Activated T-cell treated with anti-CD3 and anti-CD28 coated beads, Interleukin-2, amount 50 U/mL, for 72 hours (primary cell): Measurements from ENCODE around the gene HNRNPL. TPM values are rescaled to one million over a fixed set of nuclear protein-coding genes. Genes with fewer than 3 reads are reported as not detected.
"Not testable (repeated sequence)": the region's sequence is repeated elsewhere in the genome, so short reads cannot be mapped to it uniquely, and the experiment has no call there.

Experiments used
- ATAC-seq, 2 donors: fragments of 150-1000 bp; cut with Tn5 transposase; replicated peaks in 1 of 2; 2 replicates each; pipeline ENCODE4 v1.10.0; 2021; ENCODE audit warnings: moderate library complexity in 2 of 2, mild to moderate bottlenecking in 1 of 2
- DNase-seq, 2 donors: peaks; one replicate each; pipeline ENCODE4 v3.0.0; 2021 to 2022; ENCODE audit warnings: mixed read lengths in 1 of 2
- H3K27ac Mint-ChIP-seq: one replicate; pipeline ENCODE4 v1.8.0; 2022; ENCODE audit warnings: mild to moderate bottlenecking, moderate library complexity, mixed read lengths
- H3K27me3 Mint-ChIP-seq: one replicate; pipeline ENCODE4 v1.8.0; 2022; ENCODE audit warnings: low read depth, mixed read lengths
- H3K36me3 Mint-ChIP-seq, 2 donors: one replicate each; pipeline ENCODE4 v1.8.0; 2022; ENCODE audit warnings: mixed read lengths in 2 of 2, mild to moderate bottlenecking in 1 of 2; ENCODE audit not compliant: insufficient read depth in 2 of 2
- H3K4me1 Mint-ChIP-seq: one replicate; pipeline ENCODE4 v1.8.0; 2022; ENCODE audit warnings: low read depth, mixed read lengths
- H3K4me3 Mint-ChIP-seq, 2 donors: one replicate each; pipeline ENCODE4 v1.8.0; 2022; ENCODE audit warnings: mild to moderate bottlenecking in 2 of 2, mixed read lengths in 2 of 2, moderate library complexity in 2 of 2
- H3K9me3 Mint-ChIP-seq, 2 donors: one replicate each; pipeline ENCODE4 v1.8.0; 2022; ENCODE audit warnings: mixed read lengths in 2 of 2
- total RNA-seq, 2 donors: library from RNA; stranded (reverse); gene quantifications; one replicate each; pipeline ENCODE4 v1.2.3, GENCODE V29; 2022

Gene HNRNPL
- total RNA-seq, 2 donors from 2014 or later = 427 to 457 TPM

- Mint-ChIP-seq H3K4me3 (no peak overlapping the region), H3K36me3 (peaks cover 10 to 22% of the 10 kb centered on the region in 2 donors), H3K27ac (no peak overlapping the region), H3K9me3 (no peaks in the 10 kb centered on the region), H3K4me1 (peaks cover 28% of the 10 kb centered on the region), H3K27me3 (no peaks in the 10 kb centered on the region)
- DNase-seq (no peak), ATAC-seq (no peak)
Observed at GRCh38 chr19:38826856-38827551, 22.8 kb downstream of the HNRNPL start.

DNA sequence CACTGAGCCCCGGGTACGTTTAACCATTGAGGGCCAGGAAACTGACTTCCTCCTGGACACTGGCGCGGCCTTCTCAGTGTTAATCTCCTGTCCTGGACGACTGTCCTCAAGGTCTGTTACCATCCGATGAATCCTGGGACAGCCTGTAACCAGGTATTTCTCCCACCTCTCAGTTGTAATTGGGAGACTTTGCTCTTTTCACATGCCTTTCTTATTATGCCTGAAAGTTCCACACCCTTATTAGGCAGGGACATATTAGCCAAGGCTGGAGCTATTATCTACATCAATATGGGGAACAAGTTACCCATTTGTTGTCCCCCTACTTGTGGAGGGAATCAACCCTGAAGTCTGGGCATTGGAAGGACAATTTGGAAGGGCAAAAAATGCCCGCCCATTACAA, 23.9 kb downstream of the HNRNPL start:
- H3K9me3 Mint-ChIP-seq, H3K27me3 Mint-ChIP-seq, H3K27ac Mint-ChIP-seq, H3K4me3 Mint-ChIP-seq, ATAC-seq, DNase-seq: not testable (repeated sequence)
- H3K36me3 Mint-ChIP-seq = peaks cover 10 to 20% of the 10 kb centered on the region in 2 donors
- peaks cover 20% of the 10 kb centered on the region for H3K4me1 Mint-ChIP-seq

DNA sequence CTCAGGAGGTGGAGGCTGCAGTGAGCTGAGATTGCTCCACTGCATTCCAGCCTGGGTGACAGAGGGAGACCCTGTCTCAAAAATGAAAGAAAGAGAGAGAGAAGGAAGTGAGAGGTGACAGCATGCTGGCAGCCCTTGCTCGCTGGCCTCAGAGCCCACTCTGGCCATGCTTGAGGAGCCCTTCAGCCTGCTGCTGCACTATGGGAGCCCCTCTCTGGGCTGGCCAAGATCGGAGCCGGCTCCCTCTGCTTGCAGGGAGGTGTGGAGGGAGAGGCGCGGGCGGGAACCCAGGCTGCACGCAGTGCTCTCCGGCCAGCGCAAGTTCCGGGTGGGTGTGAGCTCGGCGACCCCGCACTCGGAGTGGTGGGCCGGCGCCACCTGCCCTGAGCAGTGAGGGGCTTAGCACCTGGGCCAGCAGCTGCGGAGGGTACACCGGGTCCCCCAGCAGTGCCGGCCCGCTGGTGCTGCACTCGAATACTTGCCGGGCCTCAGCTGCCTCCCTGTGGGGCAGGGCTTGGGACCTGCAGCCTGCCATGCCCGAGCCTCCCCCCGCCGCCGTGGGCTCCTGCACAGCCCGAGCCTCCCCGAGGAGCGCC, 28.5 kb downstream of the HNRNPL start:
- ATAC-seq, H3K4me1 Mint-ChIP-seq, H3K9me3 Mint-ChIP-seq, H3K4me3 Mint-ChIP-seq, H3K27me3 Mint-ChIP-seq, DNase-seq, H3K27ac Mint-ChIP-seq: not testable (repeated sequence)
- H3K36me3 Mint-ChIP-seq = peaks cover 6 to 14% of the 10 kb centered on the region in 2 donors

DNA sequence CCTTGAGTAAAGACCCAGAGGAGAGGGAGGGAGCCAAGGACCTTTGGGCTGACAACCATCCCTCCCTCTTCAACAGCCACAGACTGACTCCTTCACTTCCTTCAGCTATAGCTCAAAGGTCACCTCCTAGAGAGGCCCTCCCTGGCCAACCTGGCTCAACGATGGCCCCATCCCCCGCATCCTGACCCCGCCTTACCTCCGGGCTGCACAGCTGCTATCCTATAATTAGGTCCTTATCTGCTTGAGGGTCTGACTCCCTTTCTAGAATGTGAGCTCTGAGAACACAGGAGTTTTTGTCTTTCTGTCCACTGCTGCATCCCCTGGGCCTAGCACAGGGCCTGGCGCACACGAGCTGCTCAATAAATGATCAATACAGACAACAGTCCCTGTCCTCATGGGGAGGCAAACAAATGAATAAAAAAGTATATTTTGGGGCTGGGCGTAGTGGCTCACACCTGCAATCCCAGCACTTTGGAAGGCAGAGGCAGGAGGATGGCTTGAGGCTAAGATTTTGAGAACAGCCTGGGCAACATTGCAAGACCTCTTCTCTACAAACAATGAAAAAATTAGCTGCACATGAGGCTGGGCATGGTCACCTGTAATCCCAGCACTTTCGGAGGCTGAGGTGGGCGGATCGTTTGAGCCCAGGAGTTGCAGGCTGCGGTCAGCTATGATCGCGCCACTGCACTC, 30.4 kb downstream of the HNRNPL start:
- H3K9me3 Mint-ChIP-seq = no peaks in the 10 kb centered on the region
- H3K4me3 Mint-ChIP-seq = no peak overlapping the region
- peaks cover 6 to 16% of the 10 kb centered on the region in 2 donors for H3K36me3 Mint-ChIP-seq
- peaks cover 7% of the 10 kb centered on the region for H3K4me1 Mint-ChIP-seq
- ATAC-seq = no peak
- no peak for DNase-seq
- H3K27ac Mint-ChIP-seq = no peak overlapping the region
- H3K27me3 Mint-ChIP-seq = no peaks in the 10 kb centered on the region

DNA sequence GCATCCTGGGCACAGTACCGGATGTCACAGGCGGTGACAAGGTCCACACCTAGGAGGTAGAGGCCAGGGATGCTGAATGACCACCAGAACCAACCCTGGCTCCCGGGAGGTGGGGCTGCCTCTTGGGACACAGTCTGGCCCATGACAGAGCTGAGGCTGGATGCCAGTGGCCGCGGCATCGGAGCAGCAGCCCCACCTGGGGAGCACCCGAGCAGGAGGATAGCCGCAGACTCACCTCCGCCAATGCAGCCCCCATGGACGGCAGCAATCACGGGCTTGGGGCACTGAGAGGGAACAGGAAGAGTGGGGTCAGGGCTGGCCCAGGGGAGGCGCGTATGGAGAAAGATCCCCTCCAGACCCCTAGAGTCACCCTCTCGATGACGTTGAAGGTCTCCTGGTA, 32.7 kb downstream of the HNRNPL start:
- ATAC-seq (no peak), DNase-seq (no peak)
- peaks cover 7% of the 10 kb centered on the region for H3K4me1 Mint-ChIP-seq
- peaks cover 0 to 7% of the 10 kb centered on the region in 2 donors for H3K36me3 Mint-ChIP-seq
- H3K4me3 Mint-ChIP-seq = no peak overlapping the region
- no peaks in the 10 kb centered on the region for H3K27me3 Mint-ChIP-seq
- no peak overlapping the region for H3K27ac Mint-ChIP-seq
- H3K9me3 Mint-ChIP-seq = no peaks in the 10 kb centered on the region

GRCh38 chr19:38816131-38816750, 33.5 kb downstream of the HNRNPL start:
- no peak overlapping the region for H3K4me3 Mint-ChIP-seq

GRCh38 chr19:38815059-38816001, 34.5 kb downstream of the HNRNPL start:
- Mint-ChIP-seq H3K27me3 (no peaks in the 10 kb centered on the region), H3K4me1 (peaks cover 1% of the 10 kb centered on the region), H3K36me3 (peaks cover 0 to 3% of the 10 kb centered on the region in 2 donors), H3K9me3 (no peaks in the 10 kb centered on the region), H3K4me3 (no peak overlapping the region), H3K27ac (no peak overlapping the region)
- no peak for ATAC-seq
- DNase-seq = no peak

More at GRCh38 chr19:38816131-38816750, 33.5 kb downstream of the HNRNPL start:
- H3K9me3 Mint-ChIP-seq = no peaks in the 10 kb centered on the region
- no peak overlapping the region for H3K27ac Mint-ChIP-seq
- peaks cover 7% of the 10 kb centered on the region for H3K4me1 Mint-ChIP-seq
- DNase-seq = no peak
- H3K36me3 Mint-ChIP-seq = peaks cover 0 to 7% of the 10 kb centered on the region in 2 donors
- no peak for ATAC-seq
- no peaks in the 10 kb centered on the region for H3K27me3 Mint-ChIP-seq

- H3K4me3 Mint-ChIP-seq, H3K36me3 Mint-ChIP-seq, H3K27me3 Mint-ChIP-seq, H3K27ac Mint-ChIP-seq, H3K4me1 Mint-ChIP-seq, H3K9me3 Mint-ChIP-seq, ATAC-seq, DNase-seq: not testable (repeated sequence)
Observed at GRCh38 chr19:38813932-38814331, 35.9 kb downstream of the HNRNPL start.

DNA sequence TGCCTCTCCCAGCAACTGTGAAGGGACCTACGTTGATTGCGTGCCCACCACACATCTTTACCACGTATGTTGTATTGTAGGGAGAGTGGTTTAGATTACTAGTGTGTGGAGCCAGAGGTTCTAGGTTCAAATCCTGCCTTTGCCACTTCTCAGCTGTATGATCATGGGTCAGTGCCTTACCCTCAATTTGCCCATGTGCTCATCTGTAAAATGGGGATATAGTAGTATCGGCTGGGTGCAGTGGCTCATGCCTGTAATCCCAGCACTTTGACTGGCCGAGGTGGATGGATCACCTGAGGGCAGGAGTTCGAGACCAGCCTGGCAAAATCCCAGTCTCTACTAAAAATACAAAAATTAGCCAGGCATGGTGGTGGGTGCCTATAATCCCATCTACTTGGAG, 36.5 kb downstream of the HNRNPL start:
- Mint-ChIP-seq H3K4me3 (no peak overlapping the region), H3K27ac (no peak overlapping the region), H3K4me1 (no peaks in the 10 kb centered on the region), H3K27me3 (no peaks in the 10 kb centered on the region), H3K9me3 (no peaks in the 10 kb centered on the region), H3K36me3 (peaks cover 0 to 2% of the 10 kb centered on the region in 2 donors)
- DNase-seq (no peak), ATAC-seq (no peak)

DNA sequence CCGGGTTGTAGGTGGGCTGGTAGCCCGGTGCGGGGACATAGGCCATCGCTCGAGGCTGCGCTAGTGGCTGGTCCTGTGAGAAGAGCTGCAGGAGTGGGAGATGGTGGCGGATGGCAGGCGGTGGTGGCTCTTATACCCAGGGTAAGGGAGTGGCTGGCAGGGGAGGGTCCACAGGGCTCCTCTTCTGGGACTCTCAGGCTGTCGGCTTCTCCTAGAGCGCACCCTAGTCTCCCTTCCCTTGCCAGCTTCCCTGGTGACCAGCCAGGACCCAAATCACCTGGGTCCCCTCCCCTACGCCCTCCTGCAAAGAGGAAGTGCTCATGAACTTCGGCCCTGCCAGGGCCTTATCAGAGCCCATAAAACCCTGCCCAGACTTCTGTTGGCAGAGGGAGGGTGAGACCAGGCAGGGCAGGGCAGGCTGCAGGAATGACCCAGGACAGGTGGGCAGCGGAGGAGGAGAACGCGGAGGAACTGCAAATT, 36.9 kb downstream of the HNRNPL start, which contains the start of gene LGALS4:
Gene LGALS4 (minus strand): TSS at position 105 of the 480 bp plus-strand sequence. CDS start 59 bp downstream, at position 46.
- H3K27me3 Mint-ChIP-seq = no peaks in the 10 kb centered on the region
- DNase-seq (no peak), ATAC-seq (no peak)
- H3K36me3 Mint-ChIP-seq = peaks cover 0 to 2% of the 10 kb centered on the region in 2 donors
- no peaks in the 10 kb centered on the region for H3K9me3 Mint-ChIP-seq
- no peak within 1 kb of the TSS for H3K4me3 Mint-ChIP-seq
- no peaks in the 10 kb centered on the region for H3K4me1 Mint-ChIP-seq
- no peak within 1 kb of the TSS for H3K27ac Mint-ChIP-seq

DNA sequence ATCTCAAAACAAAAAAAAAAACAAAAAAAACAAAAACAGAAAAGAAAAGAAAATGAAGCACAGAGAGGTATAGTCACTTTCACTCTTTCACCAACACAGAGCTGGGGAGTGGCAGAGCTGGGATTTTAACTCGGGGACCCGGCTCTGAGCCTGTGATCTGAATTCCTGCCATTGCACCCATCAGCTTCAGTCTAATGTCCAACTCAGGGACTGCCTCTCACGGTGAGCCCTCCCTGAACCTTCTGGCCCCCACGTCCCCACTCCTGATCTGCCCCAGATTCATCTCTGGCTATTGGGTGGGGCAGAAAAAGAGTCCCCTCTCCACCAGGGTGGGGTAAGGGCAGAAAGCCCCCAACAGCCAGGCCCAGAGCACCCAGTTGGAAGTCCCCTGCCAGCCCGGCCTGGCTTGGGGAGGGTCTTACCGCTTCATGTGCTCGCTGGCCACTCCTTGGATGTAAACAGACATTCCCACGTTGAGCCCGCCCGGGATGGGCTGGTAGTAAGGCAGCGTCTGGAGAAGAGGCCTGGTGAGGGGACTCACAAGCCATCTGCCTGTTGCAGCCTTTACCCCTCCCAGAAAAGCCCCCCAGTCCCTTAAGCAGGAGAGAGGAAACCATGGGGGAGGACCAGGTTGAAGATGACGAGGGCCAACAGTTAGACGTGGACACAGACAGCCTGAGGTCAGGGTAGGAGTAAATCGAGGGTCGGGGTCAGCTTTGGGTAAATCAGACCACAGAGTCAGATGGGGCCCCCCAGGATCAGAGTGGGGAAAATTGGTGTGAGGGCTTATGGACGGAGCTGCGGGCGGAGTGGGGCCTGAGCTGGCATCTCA, 37.6 kb downstream of the HNRNPL start:
- Mint-ChIP-seq H3K27ac (no peak overlapping the region), H3K4me3 (no peak overlapping the region), H3K36me3 (peaks cover 0 to 2% of the 10 kb centered on the region in 2 donors), H3K9me3 (no peaks in the 10 kb centered on the region), H3K27me3 (no peaks in the 10 kb centered on the region), H3K4me1 (no peaks in the 10 kb centered on the region)
- ATAC-seq (no peak), DNase-seq (no peak)
